ENCODE measurements around the gene SYTL3. TPM values are rescaled to one million over a fixed set of nuclear protein-coding genes. Genes with fewer than 3 reads are reported as not detected.
"Not testable (repeated sequence)": the region's sequence is repeated elsewhere in the genome, so short reads cannot be mapped to it uniquely, and the experiment has no call there.

SYTL3 gene
- total RNA-seq (2014; rRNA removed; shearing (Covaris generic)) = 3.1 TPM in 1 of 2 replicates, not detected in the other

- in situ Hi-C loops (cut with HindIII; ENCODE audit: low sequenced_read_pairs) = no loop called here
- DNase-seq (ENCODE audit: low spot score) = no peak
These were observed at the start of gene SYTL3 for GRCh38 chr6:158649289-158650143. SYTL3 (plus strand) TSS chr6:158650054; CDS start chr6:158663269, 13,215 bp downstream.

GRCh38 chr6:158603261-158604047 is 46.4 kb upstream of the SYTL3 start:
- in situ Hi-C loops (cut with HindIII; ENCODE audit: low sequenced_read_pairs) = no loop called here
- DNase-seq (ENCODE audit: low spot score) = no peak

- in situ Hi-C loops (cut with HindIII; ENCODE audit: low sequenced_read_pairs) = no loop called here
- DNase-seq (ENCODE audit: low spot score) = no peak
These were observed 45.8 kb upstream of the SYTL3 start for GRCh38 chr6:158604048-158604406.

GRCh38 chr6:158605266-158605878 is 44.5 kb upstream of the SYTL3 start:
- in situ Hi-C loops (cut with HindIII; ENCODE audit: low sequenced_read_pairs) = no loop called here

GRCh38 chr6:158606011-158606410 is 43.8 kb upstream of the SYTL3 start:
- in situ Hi-C loops (cut with HindIII; ENCODE audit: low sequenced_read_pairs); DNase-seq (ENCODE audit: low spot score): not testable (repeated sequence)

More at GRCh38 chr6:158605266-158605878, 44.5 kb upstream of the SYTL3 start:
- DNase-seq (ENCODE audit: low spot score) = peak; percentile 80

GRCh38 chr6:158606935-158607334 is 42.9 kb upstream of the SYTL3 start:
- DNase-seq (ENCODE audit: low spot score) = no peak
- in situ Hi-C loops (cut with HindIII; ENCODE audit: low sequenced_read_pairs) = no loop called here

- peak; percentile 84 for DNase-seq (ENCODE audit: low spot score)
- in situ Hi-C loops (cut with HindIII; ENCODE audit: low sequenced_read_pairs) = no loop called here
These were observed 42.3 kb upstream of the SYTL3 start for GRCh38 chr6:158607411-158608170.

- in situ Hi-C loops (cut with HindIII; ENCODE audit: low sequenced_read_pairs) = no loop called here
- no peak for DNase-seq (ENCODE audit: low spot score)
These were observed 41.6 kb upstream of the SYTL3 start for GRCh38 chr6:158608221-158608620.

- no peak for DNase-seq (ENCODE audit: low spot score)
- in situ Hi-C loops (cut with HindIII; ENCODE audit: low sequenced_read_pairs) = no loop called here
These were observed 40.2 kb upstream of the SYTL3 start for GRCh38 chr6:158609455-158610155.

- in situ Hi-C loops (cut with HindIII; ENCODE audit: low sequenced_read_pairs) = no loop called here
- DNase-seq (ENCODE audit: low spot score) = no peak
These were observed 39.4 kb upstream of the SYTL3 start for GRCh38 chr6:158610319-158610968.

- DNase-seq (ENCODE audit: low spot score) = no peak
- in situ Hi-C loops (cut with HindIII; ENCODE audit: low sequenced_read_pairs) = no loop called here
These were observed 38.8 kb upstream of the SYTL3 start for GRCh38 chr6:158611039-158611438.

- DNase-seq (ENCODE audit: low spot score) = no peak
- in situ Hi-C loops (cut with HindIII; ENCODE audit: low sequenced_read_pairs) = no loop called here
These were observed 38.1 kb upstream of the SYTL3 start for GRCh38 chr6:158611541-158612370.

- in situ Hi-C loops (cut with HindIII; ENCODE audit: low sequenced_read_pairs); DNase-seq (ENCODE audit: low spot score): not testable (repeated sequence)
These were observed 35.2 kb upstream of the SYTL3 start for GRCh38 chr6:158614606-158615005.

- in situ Hi-C loops (cut with HindIII; ENCODE audit: low sequenced_read_pairs); DNase-seq (ENCODE audit: low spot score): not testable (repeated sequence)
These were observed 31.6 kb upstream of the SYTL3 start for GRCh38 chr6:158618289-158618688.

- in situ Hi-C loops (cut with HindIII; ENCODE audit: low sequenced_read_pairs) = no loop called here
- DNase-seq (ENCODE audit: low spot score) = no peak
These were observed 29.7 kb upstream of the SYTL3 start for GRCh38 chr6:158619922-158620801.

GRCh38 chr6:158620963-158621693 is 28.7 kb upstream of the SYTL3 start:
- DNase-seq (ENCODE audit: low spot score) = no peak
- in situ Hi-C loops (cut with HindIII; ENCODE audit: low sequenced_read_pairs) = no loop called here
